SJCRH30 (cell line): ENCODE results near the gene SNX9. TPM values are rescaled to one million over a fixed set of nuclear protein-coding genes. Genes with fewer than 3 reads are reported as not detected.
"Not testable (repeated sequence)": the region's sequence is repeated elsewhere in the genome, so short reads cannot be mapped to it uniquely, and the experiment has no call there.

Source experiments
- DNase-seq, 2 experiments: peaks; one replicate each; pipeline ENCODE4 v3.0.0-alpha.2; 2015 to 2020
- H3K27ac ChIP-seq: fragments of 250-450 bp; sonication (Bioruptor Pico); 2 replicates; pipeline ENCODE4 v1.5.1; 2020; ENCODE audit warnings: mild to moderate bottlenecking, moderate library complexity
- H3K27me3 ChIP-seq: fragments of 250-450 bp; sonication (Bioruptor Pico); 2 replicates; pipeline ENCODE4 v1.5.1; 2020; ENCODE audit warnings: mild to moderate bottlenecking, moderate library complexity
- H3K36me3 ChIP-seq: fragments of 250-450 bp; sonication (Bioruptor Pico); 2 replicates; pipeline ENCODE4 v1.5.1; 2020; ENCODE audit warnings: mild to moderate bottlenecking, moderate library complexity
- H3K4me1 ChIP-seq: fragments of 250-450 bp; sonication (Bioruptor Pico); 2 replicates; pipeline ENCODE4 v1.5.1; 2020; ENCODE audit warnings: mild to moderate bottlenecking, moderate library complexity
- H3K4me3 ChIP-seq: fragments of 250-450 bp; sonication (Bioruptor Pico); 2 replicates; pipeline ENCODE4 v1.5.1; 2020; ENCODE audit warnings: mild to moderate bottlenecking, moderate library complexity
- H3K9me3 ChIP-seq: fragments of 250-450 bp; sonication (Bioruptor Pico); replicated peaks from 2 replicates; pipeline ENCODE4 v1.5.1; 2020; ENCODE audit warnings: mild to moderate bottlenecking, moderate library complexity
- total RNA-seq: library from RNA; depleted of rRNA; stranded (reverse); fragments of >200 nt; shearing (Covaris generic); gene quantifications from 2 replicates; pipeline ENCODE4 v1.2.3, GENCODE V29; 2014

Gene SNX9
- total RNA-seq, 1 experiment from 2014 or later, result 28.0 TPM

- Histone ChIP-seq H3K4me1 (peaks cover 3% of the 10 kb centered on the region), H3K9me3 (no peaks in the 10 kb centered on the region), H3K36me3 (peaks cover 22% of the 10 kb centered on the region), H3K4me3 (no peak overlapping the region), H3K27me3 (no peaks in the 10 kb centered on the region), H3K27ac (no peak overlapping the region)
- DNase-seq, result no peak
Measured at GRCh38 chr6:157909282-157909664, 86.2 kb downstream of the SNX9 start.

DNA sequence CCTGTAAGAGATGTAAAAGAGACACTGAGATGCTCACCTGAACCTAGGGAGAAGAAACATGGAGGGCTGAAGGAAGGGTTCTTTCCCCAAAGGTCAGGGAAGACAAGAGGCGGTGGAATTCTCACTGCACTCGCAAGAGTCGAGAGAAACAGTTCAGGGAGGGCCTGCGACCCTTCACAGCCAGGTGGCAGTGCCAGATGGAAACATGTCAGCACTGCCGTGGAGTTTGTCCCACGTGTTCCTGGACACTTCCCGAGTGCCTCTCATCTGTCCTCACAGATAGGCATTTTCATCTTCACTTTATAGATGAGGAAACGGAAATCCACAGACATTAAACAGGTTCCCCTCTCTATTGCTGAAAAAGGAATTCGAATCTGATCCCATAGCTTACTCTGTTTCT is 88.2 kb downstream of the SNX9 start:
- peaks cover 3% of the 10 kb centered on the region for H3K4me1 ChIP-seq
- H3K4me3 ChIP-seq, result no peak overlapping the region
- DNase-seq, result no peak
- H3K36me3 ChIP-seq, result peaks cover 27% of the 10 kb centered on the region
- H3K27ac ChIP-seq, result no peak overlapping the region
- H3K27me3 ChIP-seq, result no peaks in the 10 kb centered on the region
- no peaks in the 10 kb centered on the region for H3K9me3 ChIP-seq

GRCh38 chr6:157911786-157912185 is 88.7 kb downstream of the SNX9 start:
- Histone ChIP-seq H3K9me3 (no peaks in the 10 kb centered on the region), H3K27ac (no peak overlapping the region), H3K4me3 (no peak overlapping the region), H3K36me3 (peaks cover 27% of the 10 kb centered on the region), H3K4me1 (peaks cover 3% of the 10 kb centered on the region), H3K27me3 (no peaks in the 10 kb centered on the region)
- no peak for DNase-seq

DNA sequence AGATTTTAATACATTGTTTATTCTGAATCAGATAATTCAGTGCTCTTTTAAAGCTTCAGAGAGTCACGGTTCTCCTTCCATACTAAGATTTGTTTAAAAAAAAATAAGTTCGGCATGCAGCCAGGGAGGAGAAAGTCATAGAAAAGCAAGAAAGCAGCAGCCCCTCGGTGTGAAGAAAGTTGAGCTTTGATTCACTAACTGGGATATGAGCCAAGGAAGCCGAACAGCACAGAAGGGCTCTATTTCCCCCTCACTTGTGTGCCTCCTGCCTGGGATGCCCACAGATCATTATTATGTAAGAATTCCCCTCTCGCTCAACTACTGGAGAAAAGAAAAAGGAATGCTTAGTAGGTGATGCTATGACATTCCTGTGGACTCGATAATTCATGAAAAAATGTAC is 89.3 kb downstream of the SNX9 start:
- Histone ChIP-seq H3K27ac (no peak overlapping the region), H3K4me3 (no peak overlapping the region), H3K27me3 (no peaks in the 10 kb centered on the region), H3K36me3 (peaks cover 28% of the 10 kb centered on the region), H3K4me1 (peaks cover 3% of the 10 kb centered on the region), H3K9me3 (no peaks in the 10 kb centered on the region; the same call in 1 of the 2 replicates)
- peak; percentile 44 to 71 for DNase-seq

DNA sequence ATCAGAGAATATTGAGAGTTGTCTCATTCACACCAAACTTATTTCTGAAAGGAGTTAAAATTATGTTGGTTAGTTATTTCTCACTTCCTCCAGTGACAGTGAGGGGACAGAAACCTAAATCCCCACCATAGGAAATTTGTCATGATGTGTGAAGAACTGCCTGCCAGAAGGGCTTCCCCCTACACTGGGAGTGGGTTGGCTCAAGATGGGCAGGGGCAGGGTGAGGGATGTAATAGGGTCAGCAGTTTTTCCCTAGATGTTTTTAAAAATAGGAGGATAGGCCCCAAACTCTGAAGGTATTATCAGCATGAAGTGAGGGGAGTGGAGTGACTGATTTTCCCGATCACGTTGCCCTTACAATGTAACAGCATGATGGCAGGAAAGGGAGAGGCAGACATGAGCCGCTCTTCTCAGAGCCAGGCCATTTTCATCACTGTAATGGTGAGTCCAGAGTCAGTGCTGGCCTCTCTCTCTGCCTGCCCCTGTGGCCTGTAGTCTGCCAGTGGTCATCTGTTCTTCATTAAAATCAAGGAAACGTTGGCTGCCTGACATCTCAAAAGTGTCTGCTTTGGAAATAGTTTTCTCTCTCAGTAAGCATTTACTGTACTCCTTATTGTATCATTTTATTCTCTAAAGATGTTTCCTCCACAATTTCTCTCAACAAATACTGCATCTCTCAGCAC is 98.8 kb downstream of the SNX9 start:
- Histone ChIP-seq H3K27ac (no peak overlapping the region), H3K36me3 (peaks cover 59% of the 10 kb centered on the region)
- no peak for DNase-seq

DNA sequence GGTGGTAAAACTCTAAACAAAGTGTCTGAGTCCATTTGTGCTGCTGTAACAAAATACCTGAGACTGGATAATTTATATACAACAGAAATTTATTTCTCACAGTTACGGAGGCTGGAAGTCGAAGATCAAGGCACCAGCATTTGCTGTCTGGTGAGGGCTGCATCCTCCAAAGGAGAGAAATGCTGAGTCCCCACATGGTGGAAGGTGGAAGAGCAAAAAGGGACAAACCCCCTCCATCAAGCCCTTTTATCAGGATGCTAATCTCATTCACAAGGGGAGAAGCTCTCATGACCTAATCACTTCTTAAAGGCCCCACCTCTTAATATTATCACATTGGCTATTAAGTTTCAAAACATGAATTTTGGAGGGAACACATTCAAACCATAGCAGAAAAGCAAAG is 102.7 kb downstream of the SNX9 start:
- Histone ChIP-seq H3K36me3 (peaks cover 33% of the 10 kb centered on the region), H3K4me1 (no peaks in the 10 kb centered on the region), H3K27me3 (no peaks in the 10 kb centered on the region), H3K4me3 (no peak overlapping the region), H3K27ac (no peak overlapping the region), H3K9me3 (no peaks in the 10 kb centered on the region)
- DNase-seq, result no peak

More for the DNA sequence above, 98.8 kb downstream of the SNX9 start:
- H3K9me3 ChIP-seq, result no peaks in the 10 kb centered on the region; the same call in none of the 2 replicates
- H3K4me1 ChIP-seq, result no peaks in the 10 kb centered on the region
- no peaks in the 10 kb centered on the region for H3K27me3 ChIP-seq
- no peak overlapping the region for H3K4me3 ChIP-seq

GRCh38 chr6:157927011-157927410 is 104.0 kb downstream of the SNX9 start:
- Histone ChIP-seq H3K4me3 (no peak overlapping the region), H3K27ac (no peak overlapping the region), H3K36me3 (peaks cover 26% of the 10 kb centered on the region), H3K27me3 (no peaks in the 10 kb centered on the region), H3K9me3 (no peaks in the 10 kb centered on the region), H3K4me1 (no peaks in the 10 kb centered on the region)
- no peak for DNase-seq

- Histone ChIP-seq H3K27ac (no peak overlapping the region), H3K9me3 (no peaks in the 10 kb centered on the region), H3K4me1 (no peaks in the 10 kb centered on the region), H3K27me3 (no peaks in the 10 kb centered on the region), H3K36me3 (peaks cover 18% of the 10 kb centered on the region), H3K4me3 (no peak overlapping the region)
- DNase-seq, result no peak
Measured at GRCh38 chr6:157928428-157928827, 105.4 kb downstream of the SNX9 start.

DNA sequence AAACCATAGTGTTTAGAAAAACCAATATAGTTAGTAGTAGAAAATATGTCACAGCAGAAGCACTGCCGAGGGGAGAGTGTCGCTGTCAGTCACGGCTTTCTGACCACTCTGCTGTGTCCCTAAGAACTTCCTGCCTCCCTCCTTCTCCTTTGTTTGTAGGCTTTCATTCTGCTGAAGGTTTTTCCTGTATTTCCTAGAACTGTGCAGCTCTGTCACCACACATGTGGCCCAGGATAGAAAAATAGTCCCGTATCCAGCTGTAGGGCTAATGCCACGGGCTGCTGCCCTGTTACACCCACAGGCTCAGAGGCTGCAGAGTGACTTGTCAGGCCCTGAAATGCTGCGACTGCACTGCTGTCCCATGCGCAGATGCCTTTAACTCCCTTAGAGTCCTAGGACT is 106.0 kb downstream of the SNX9 start:
- no peak for DNase-seq
- H3K4me3 ChIP-seq, result no peak overlapping the region
- no peaks in the 10 kb centered on the region for H3K27me3 ChIP-seq
- peaks cover 17% of the 10 kb centered on the region for H3K36me3 ChIP-seq
- H3K27ac ChIP-seq, result no peak overlapping the region
- H3K9me3 ChIP-seq, result no peaks in the 10 kb centered on the region
- H3K4me1 ChIP-seq, result no peaks in the 10 kb centered on the region

DNA sequence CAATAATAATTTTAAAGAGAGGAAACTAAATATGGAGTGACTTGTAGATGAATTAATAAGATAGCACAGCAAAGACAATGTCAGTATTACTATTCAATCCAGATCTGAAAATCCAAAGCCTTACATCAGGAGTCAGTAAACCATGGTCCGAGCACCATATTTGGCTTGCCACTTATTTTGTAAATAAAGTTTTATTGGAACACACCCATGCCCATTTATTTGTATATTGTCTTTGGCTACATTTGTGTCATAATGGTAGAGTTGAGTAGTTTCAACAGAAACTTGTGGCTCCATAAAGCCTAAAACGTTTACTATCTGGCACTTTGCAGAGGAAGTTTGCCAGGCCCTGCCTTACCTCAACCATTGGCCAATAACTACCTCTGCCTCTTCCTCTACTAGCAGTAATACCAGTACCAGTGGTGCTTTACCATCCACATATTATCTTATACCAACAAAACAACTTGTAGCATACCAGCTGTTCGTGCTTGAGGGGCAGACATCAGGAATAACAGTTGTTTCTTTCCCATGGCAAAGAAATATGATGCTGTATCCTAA is 106.8 kb downstream of the SNX9 start:
- Histone ChIP-seq H3K4me3 (no peak overlapping the region), H3K27ac (no peak overlapping the region), H3K9me3 (no peaks in the 10 kb centered on the region), H3K27me3 (no peaks in the 10 kb centered on the region), H3K4me1 (no peaks in the 10 kb centered on the region), H3K36me3 (peaks cover 19% of the 10 kb centered on the region)
- DNase-seq, result no peak

GRCh38 chr6:157935786-157936185 is 112.7 kb downstream of the SNX9 start:
- no peaks in the 10 kb centered on the region for H3K4me1 ChIP-seq
- H3K9me3 ChIP-seq, result no peaks in the 10 kb centered on the region
- no peak for DNase-seq
- H3K27me3 ChIP-seq, result no peaks in the 10 kb centered on the region
- H3K4me3 ChIP-seq, result no peak overlapping the region
- no peak overlapping the region for H3K27ac ChIP-seq
- H3K36me3 ChIP-seq, result peaks cover 22% of the 10 kb centered on the region

GRCh38 chr6:157937318-157937717 is 114.3 kb downstream of the SNX9 start:
- H3K4me1 ChIP-seq, result no peaks in the 10 kb centered on the region
- DNase-seq, result no peak
- H3K27me3 ChIP-seq, result no peaks in the 10 kb centered on the region
- H3K36me3 ChIP-seq, result peaks cover 20% of the 10 kb centered on the region
- no peaks in the 10 kb centered on the region for H3K9me3 ChIP-seq
- no peak overlapping the region for H3K27ac ChIP-seq
- H3K4me3 ChIP-seq, result no peak overlapping the region

GRCh38 chr6:157937916-157938315 is 114.9 kb downstream of the SNX9 start:
- peaks cover 23% of the 10 kb centered on the region for H3K36me3 ChIP-seq
- H3K9me3 ChIP-seq, result no peaks in the 10 kb centered on the region
- no peak for DNase-seq
- no peak overlapping the region for H3K4me3 ChIP-seq
- no peaks in the 10 kb centered on the region for H3K27me3 ChIP-seq
- H3K4me1 ChIP-seq, result no peaks in the 10 kb centered on the region
- H3K27ac ChIP-seq, result no peak overlapping the region

- not testable (repeated sequence) for DNase-seq, H3K27me3 ChIP-seq, H3K27ac ChIP-seq, H3K9me3 ChIP-seq, H3K4me1 ChIP-seq, H3K4me3 ChIP-seq
- H3K36me3 ChIP-seq, result peaks cover 32% of the 10 kb centered on the region
Measured at GRCh38 chr6:157940375-157941036, 117.5 kb downstream of the SNX9 start.

- H3K4me1 ChIP-seq, result no peaks in the 10 kb centered on the region
- H3K27ac ChIP-seq, result no peak overlapping the region
- DNase-seq, result no peak
- H3K9me3 ChIP-seq, result no peaks in the 10 kb centered on the region
- no peak overlapping the region for H3K4me3 ChIP-seq
- no peaks in the 10 kb centered on the region for H3K27me3 ChIP-seq
- peaks cover 34% of the 10 kb centered on the region for H3K36me3 ChIP-seq
Measured at GRCh38 chr6:157941101-157941863, 118.2 kb downstream of the SNX9 start.
